ENCODE data around the gene STK11IP. TPM values are rescaled to one million over a fixed set of nuclear protein-coding genes. Genes with fewer than 3 reads are reported as not detected.

The STK11IP gene
- total RNA-seq, 2 donors from 2014 or later, result 20.0 to 25.3 TPM

GRCh38 chr2:219611866-219612576 lies 14.4 kb downstream of the STK11IP start:
- no peak for ATAC-seq (ENCODE audit: insufficient number of reproducible peaks, low FRiP score, low read depth)
- no peaks in the 10 kb centered on the region for H3K4me1 ChIP-seq (ENCODE audit: control insufficient read depth in 1 of 2, low read depth in 2 of 2)
- H3K36me3 ChIP-seq, result peaks cover 46% of the 10 kb centered on the region
- no peaks in the 10 kb centered on the region for H3K9me3 ChIP-seq
- H3K27ac ChIP-seq, result no peak overlapping the region
- DNase-seq (ENCODE audit: low spot score), result no peak
- TF ChIP-seq CTCF (IDR thresholded peaks at IDR 0.05), result no peak
- H3K4me3 ChIP-seq, result no peak overlapping the region
- no peaks in the 10 kb centered on the region for H3K27me3 ChIP-seq (replicated peaks; ENCODE audit: insufficient read depth)

- DNase-seq (ENCODE audit: low spot score), result no peak
- H3K4me3 ChIP-seq, result no peak overlapping the region
- H3K27me3 ChIP-seq (replicated peaks; ENCODE audit: insufficient read depth), result no peaks in the 10 kb centered on the region
- H3K9me3 ChIP-seq, result no peaks in the 10 kb centered on the region
- no peak for ATAC-seq (ENCODE audit: insufficient number of reproducible peaks, low FRiP score, low read depth)
- H3K36me3 ChIP-seq, result peaks cover 39% of the 10 kb centered on the region
- no peaks in the 10 kb centered on the region for H3K4me1 ChIP-seq (ENCODE audit: control insufficient read depth in 1 of 2, low read depth in 2 of 2)
- no peak overlapping the region for H3K27ac ChIP-seq
- TF ChIP-seq CTCF (IDR thresholded peaks at IDR 0.05), result no peak
These were observed 15.1 kb downstream of the STK11IP start for GRCh38 chr2:219612577-219613286.

- Histone ChIP-seq H3K27ac (no peak overlapping the region), H3K4me3 (no peak overlapping the region), H3K27me3 (replicated peaks; ENCODE audit: insufficient read depth) (no peaks in the 10 kb centered on the region), H3K4me1 (ENCODE audit: control insufficient read depth in 1 of 2, low read depth in 2 of 2) (no peaks in the 10 kb centered on the region), H3K36me3 (peaks cover 32% of the 10 kb centered on the region), H3K9me3 (no peaks in the 10 kb centered on the region)
- ATAC-seq (ENCODE audit: insufficient number of reproducible peaks, low FRiP score, low read depth) (no peak), DNase-seq (ENCODE audit: low spot score) (no peak)
- no peak for TF ChIP-seq CTCF (IDR thresholded peaks at IDR 0.05)
These were observed 15.9 kb downstream of the STK11IP start for GRCh38 chr2:219613461-219614070.

GRCh38 chr2:219614076-219614860 lies 16.6 kb downstream of the STK11IP start:
- no peak for TF ChIP-seq CTCF (IDR thresholded peaks at IDR 0.05)
- no peaks in the 10 kb centered on the region for H3K4me1 ChIP-seq (ENCODE audit: control insufficient read depth in 1 of 2, low read depth in 2 of 2)
- H3K4me3 ChIP-seq, result no peak overlapping the region
- no peak for ATAC-seq (ENCODE audit: insufficient number of reproducible peaks, low FRiP score, low read depth)
- H3K36me3 ChIP-seq, result peaks cover 32% of the 10 kb centered on the region
- H3K27ac ChIP-seq, result no peak overlapping the region
- DNase-seq (ENCODE audit: low spot score), result no peak
- no peaks in the 10 kb centered on the region for H3K27me3 ChIP-seq (replicated peaks; ENCODE audit: insufficient read depth)
- no peaks in the 10 kb centered on the region for H3K9me3 ChIP-seq

GRCh38 chr2:219615036-219615435 lies 17.4 kb downstream of the STK11IP start:
- Histone ChIP-seq H3K27ac (no peak overlapping the region), H3K4me3 (no peak overlapping the region), H3K9me3 (no peaks in the 10 kb centered on the region), H3K36me3 (peaks cover 29% of the 10 kb centered on the region), H3K4me1 (ENCODE audit: control insufficient read depth in 1 of 2, low read depth in 2 of 2) (no peaks in the 10 kb centered on the region), H3K27me3 (replicated peaks; ENCODE audit: insufficient read depth) (no peaks in the 10 kb centered on the region)
- no peak for DNase-seq (ENCODE audit: low spot score)
- no peak for ATAC-seq (ENCODE audit: insufficient number of reproducible peaks, low FRiP score, low read depth)
- no peak for TF ChIP-seq CTCF (IDR thresholded peaks at IDR 0.05)

Measured in thoracic aorta (tissue), 2 donors.